ENCODE results near the gene NUDT6. TPM values are rescaled to one million over a fixed set of nuclear protein-coding genes. Genes with fewer than 3 reads are reported as not detected.

The NUDT6 gene
- total RNA-seq, 2 donors from 2014 or later = 6.6 to 12.4 TPM

DNA sequence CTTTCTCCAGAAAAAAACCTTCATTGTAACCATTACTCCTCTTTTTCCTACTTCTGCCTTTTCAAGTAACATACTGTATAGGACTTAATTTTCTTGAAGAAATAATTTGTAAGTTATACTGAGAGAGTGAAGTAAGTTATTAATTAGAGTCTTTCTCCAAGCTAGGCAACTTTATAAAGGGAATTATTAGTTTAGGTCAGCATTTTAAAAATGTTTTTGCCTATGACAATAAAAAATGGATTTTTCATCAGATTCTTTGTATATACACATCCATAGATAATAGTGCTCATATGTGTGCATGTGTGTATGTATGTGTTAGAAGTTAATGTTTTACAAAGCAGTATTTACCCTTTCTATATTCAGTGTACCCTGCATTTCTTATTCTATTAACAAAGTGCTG lies 10.4 kb upstream of the NUDT6 start:
- Histone ChIP-seq H3K27ac (no peak overlapping the region), H3K27me3 (replicated peaks; ENCODE audit: insufficient read depth) (no peaks in the 10 kb centered on the region), H3K4me3 (no peak overlapping the region), H3K9me3 (no peaks in the 10 kb centered on the region), H3K4me1 (replicated peaks) (no peaks in the 10 kb centered on the region), H3K36me3 (no peaks in the 10 kb centered on the region)
- intact Hi-C loops (cut with DNase I) = no loop called here
- no peak for DNase-seq (ENCODE audit: low spot score)
- TF ChIP-seq, protein P1, sequence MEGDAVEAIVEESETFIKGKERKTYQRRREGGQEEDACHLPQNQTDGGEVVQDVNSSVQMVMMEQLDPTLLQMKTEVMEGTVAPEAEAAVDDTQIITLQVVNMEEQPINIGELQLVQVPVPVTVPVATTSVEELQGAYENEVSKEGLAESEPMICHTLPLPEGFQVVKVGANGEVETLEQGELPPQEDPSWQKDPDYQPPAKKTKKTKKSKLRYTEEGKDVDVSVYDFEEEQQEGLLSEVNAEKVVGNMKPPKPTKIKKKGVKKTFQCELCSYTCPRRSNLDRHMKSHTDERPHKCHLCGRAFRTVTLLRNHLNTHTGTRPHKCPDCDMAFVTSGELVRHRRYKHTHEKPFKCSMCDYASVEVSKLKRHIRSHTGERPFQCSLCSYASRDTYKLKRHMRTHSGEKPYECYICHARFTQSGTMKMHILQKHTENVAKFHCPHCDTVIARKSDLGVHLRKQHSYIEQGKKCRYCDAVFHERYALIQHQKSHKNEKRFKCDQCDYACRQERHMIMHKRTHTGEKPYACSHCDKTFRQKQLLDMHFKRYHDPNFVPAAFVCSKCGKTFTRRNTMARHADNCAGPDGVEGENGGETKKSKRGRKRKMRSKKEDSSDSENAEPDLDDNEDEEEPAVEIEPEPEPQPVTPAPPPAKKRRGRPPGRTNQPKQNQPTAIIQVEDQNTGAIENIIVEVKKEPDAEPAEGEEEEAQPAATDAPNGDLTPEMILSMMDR (IDR thresholded peaks at IDR 0.05) = no peak
- TF ChIP-seq POLR2A (IDR thresholded peaks at IDR 0.05) = no peak
- TF ChIP-seq POLR2AphosphoS5 (IDR thresholded peaks at IDR 0.05) = no peak

DNA sequence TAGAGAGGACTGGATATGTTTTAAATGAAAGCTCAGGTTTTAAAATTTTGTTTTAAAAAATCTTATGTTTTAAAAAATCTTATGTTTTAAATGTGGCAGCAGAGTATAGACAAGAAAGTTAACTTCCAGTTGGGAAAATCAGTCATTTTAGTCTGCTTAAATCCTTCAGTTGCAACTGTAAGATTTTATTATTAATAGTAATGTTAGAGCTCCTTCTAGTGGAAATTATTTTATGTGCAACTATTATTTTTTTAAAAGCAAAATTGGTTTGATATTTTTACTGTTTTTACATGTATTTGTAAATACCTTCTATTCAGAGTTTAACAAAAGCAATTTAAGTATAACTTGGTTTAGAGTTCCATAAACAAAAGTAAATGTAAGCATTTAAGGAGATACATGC lies 8.5 kb upstream of the NUDT6 start:
- Histone ChIP-seq H3K9me3 (no peaks in the 10 kb centered on the region), H3K27ac (no peak overlapping the region), H3K27me3 (replicated peaks; ENCODE audit: insufficient read depth) (no peaks in the 10 kb centered on the region), H3K4me3 (no peak overlapping the region), H3K4me1 (replicated peaks) (no peaks in the 10 kb centered on the region), H3K36me3 (no peaks in the 10 kb centered on the region)
- no peak for TF ChIP-seq POLR2A (IDR thresholded peaks at IDR 0.05)
- TF ChIP-seq, protein P1 (IDR thresholded peaks at IDR 0.05) = peak; percentile 18 to 38 (median 36)
- no peak for DNase-seq (ENCODE audit: low spot score)
- intact Hi-C loops (cut with DNase I) = no loop called here

DNA sequence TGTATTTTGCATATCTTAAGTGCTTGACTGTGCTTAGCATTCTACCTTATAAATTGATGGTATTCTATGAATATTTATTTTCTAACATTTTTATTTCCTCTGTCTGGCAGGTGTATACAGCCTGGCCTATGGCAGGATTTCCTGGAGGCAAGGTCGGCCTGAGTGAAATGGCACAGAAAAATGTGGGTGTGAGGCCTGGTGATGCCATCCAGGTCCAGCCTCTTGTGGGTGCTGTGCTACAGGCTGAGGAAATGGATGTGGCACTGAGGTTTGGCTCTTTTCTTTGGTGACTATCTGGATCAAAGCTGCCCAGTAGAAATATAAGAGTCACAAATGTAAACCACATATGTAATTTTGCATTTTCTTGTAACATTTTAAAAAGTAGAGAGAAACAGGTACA lies 6.5 kb upstream of the NUDT6 start:
- H3K4me1 ChIP-seq (replicated peaks) = no peaks in the 10 kb centered on the region
- intact Hi-C loops (cut with DNase I) = loop anchor here (5.0 to 10.0 kb wide), 2 partner anchors 194 to 327 kb away; partner anchors contain the start of gene BBS12
- H3K36me3 ChIP-seq = no peaks in the 10 kb centered on the region
- H3K27me3 ChIP-seq (replicated peaks; ENCODE audit: insufficient read depth) = no peaks in the 10 kb centered on the region
- H3K9me3 ChIP-seq = no peaks in the 10 kb centered on the region
- 76% methylated on average over 1 of the region's 1 CpG for WGBS
- TF ChIP-seq, protein P1 (IDR thresholded peaks at IDR 0.05) = no peak
- TF ChIP-seq POLR2AphosphoS5 (IDR thresholded peaks at IDR 0.05) (no peak), POLR2A (IDR thresholded peaks at IDR 0.05) (no peak)
- H3K4me3 ChIP-seq = no peak overlapping the region
- no peak overlapping the region for H3K27ac ChIP-seq
- DNase-seq (ENCODE audit: low spot score) = no peak

DNA sequence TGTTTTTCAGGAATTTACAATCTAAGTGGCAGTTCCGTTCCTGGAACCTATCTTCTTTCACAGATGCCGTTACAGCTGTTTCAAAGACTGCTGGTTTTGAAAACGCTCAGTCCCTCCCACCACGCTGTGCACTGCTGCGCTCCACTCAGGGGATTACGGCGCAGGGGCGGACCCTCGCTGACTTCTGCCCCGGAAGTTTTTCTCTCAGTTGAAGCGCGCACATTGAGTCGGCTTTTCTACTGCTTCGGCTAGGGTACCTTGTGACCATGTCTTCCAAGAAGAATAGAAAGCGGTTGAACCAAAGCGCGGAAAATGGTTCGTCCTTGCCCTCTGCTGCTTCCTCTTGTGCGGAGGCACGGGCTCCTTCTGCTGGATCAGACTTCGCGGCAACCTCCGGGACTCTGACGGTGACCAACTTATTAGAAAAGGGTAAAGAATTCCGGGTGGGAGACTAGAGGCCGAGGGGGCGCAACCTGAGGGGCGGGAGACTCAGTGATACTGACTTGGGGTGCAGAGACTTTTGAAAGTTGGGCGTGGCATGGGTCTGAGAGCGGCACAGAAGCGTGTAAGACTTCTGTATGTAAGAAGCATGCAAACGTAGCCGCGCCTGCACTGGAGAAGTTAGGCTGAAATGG lies 597 bp upstream of the NUDT6 start:
- H3K9me3 ChIP-seq = no peaks in the 10 kb centered on the region
- intact Hi-C loops (cut with DNase I) = loop anchor here (10.0 kb wide), 1 partner anchor 188 kb away; the partner anchor contains the start of gene BBS12
- H3K4me1 ChIP-seq (replicated peaks) = no peaks in the 10 kb centered on the region
- peak overlapping the region; percentile 59 for H3K27ac ChIP-seq
- peak overlapping the region; percentile 54 to 65 for H3K4me3 ChIP-seq
- DNase-seq (ENCODE audit: low spot score) = peak; percentile 75
- no peaks in the 10 kb centered on the region for H3K36me3 ChIP-seq
- WGBS = under 1% methylated on average over 34 of the region's 34 CpGs
- H3K27me3 ChIP-seq (replicated peaks; ENCODE audit: insufficient read depth) = no peaks in the 10 kb centered on the region
- peak; percentile 77 for TF ChIP-seq POLR2AphosphoS5 (IDR thresholded peaks at IDR 0.05)
- TF ChIP-seq, protein P1 (IDR thresholded peaks at IDR 0.05) = peak in 1 of 4 experiments; percentile 6
- TF ChIP-seq POLR2A (IDR thresholded peaks at IDR 0.05) = no peak

DNA sequence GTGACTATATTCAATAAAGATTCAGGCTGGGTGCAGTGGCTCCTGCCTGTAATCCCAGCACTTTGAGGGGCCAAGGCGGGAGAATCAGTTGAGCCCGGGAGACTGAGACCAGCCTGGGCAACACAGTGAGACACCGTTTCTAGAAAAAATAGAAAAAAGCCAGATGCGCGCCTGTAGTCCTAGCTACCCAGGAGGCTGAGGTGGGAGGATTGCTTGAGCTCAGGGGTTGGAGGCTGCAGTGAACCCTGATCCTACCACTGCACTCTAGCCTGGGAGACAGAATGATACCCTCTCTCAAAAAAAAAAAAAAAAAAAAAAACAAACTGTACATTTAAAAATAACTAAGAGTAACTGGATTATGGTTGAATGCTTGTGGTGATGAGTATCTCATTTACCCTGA lies 1.1 kb downstream of the NUDT6 start:
- TF ChIP-seq POLR2AphosphoS5 (IDR thresholded peaks at IDR 0.05) = no peak
- TF ChIP-seq POLR2A (IDR thresholded peaks at IDR 0.05) = no peak
- TF ChIP-seq, protein P1 (IDR thresholded peaks at IDR 0.05) = no peak
- DNase-seq (ENCODE audit: low spot score) = no peak
- Histone ChIP-seq H3K4me1 (replicated peaks) (no peaks in the 10 kb centered on the region), H3K27me3 (replicated peaks; ENCODE audit: insufficient read depth) (no peaks in the 10 kb centered on the region), H3K27ac (no peak overlapping the region), H3K4me3 (peak overlapping the region in 1 of 2 donors; percentile 65), H3K9me3 (no peaks in the 10 kb centered on the region), H3K36me3 (no peaks in the 10 kb centered on the region)
- 89% methylated on average over 5 of the region's 5 CpGs for WGBS
- intact Hi-C loops (cut with DNase I) = loop anchor here (10.0 kb wide), 1 partner anchor 186 kb away; the partner anchor contains the start of gene BBS12
